AG10803 (cell line): ENCODE data around the gene SH3PXD2A.

ENCODE experiments used
- DNase-seq: peaks from one replicate; pipeline ENCODE4 v3.0.0; 2010; ENCODE audit warnings: low read depth
- H3K4me3 ChIP-seq: 2 replicates; pipeline ENCODE4 v1.5.1; 2011; ENCODE audit warnings: mild to moderate bottlenecking, low read length, control low read depth
- CTCF ChIP-seq: conservative IDR thresholded peaks from 2 replicates; pipeline ENCODE4 v1.5.1; 2011; ENCODE audit warnings: mild to moderate bottlenecking, low read length, control low read depth, inconsistent platforms

Gene SH3PXD2A

DNA sequence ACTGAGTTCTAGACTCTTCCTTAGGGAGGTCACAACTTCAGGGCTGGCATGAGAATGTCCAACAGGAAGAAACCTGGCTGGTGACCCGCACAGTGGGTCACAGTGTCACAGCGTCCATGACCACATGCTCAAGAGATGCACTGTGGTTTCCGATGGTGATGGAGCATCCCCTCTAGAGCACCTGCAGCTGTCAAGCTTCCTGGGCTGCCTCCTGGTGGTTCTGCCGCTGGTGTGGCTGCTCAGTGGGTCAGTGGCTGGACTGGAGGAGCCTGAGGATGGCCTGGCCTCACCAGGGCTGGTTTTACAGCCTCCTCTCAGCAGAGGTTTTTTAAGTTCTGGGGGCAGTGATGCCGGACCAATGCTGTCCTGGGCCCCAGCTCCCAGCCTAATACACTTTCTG, 149.3 kb downstream of the SH3PXD2A start:
- no peak overlapping the region for H3K4me3 ChIP-seq
- no peak for TF ChIP-seq CTCF
- no peak for DNase-seq

- H3K4me3 ChIP-seq = no peak overlapping the region
- no peak for TF ChIP-seq CTCF
- no peak for DNase-seq
Observed at GRCh38 chr10:103703941-103704919, 151.1 kb downstream of the SH3PXD2A start.

DNA sequence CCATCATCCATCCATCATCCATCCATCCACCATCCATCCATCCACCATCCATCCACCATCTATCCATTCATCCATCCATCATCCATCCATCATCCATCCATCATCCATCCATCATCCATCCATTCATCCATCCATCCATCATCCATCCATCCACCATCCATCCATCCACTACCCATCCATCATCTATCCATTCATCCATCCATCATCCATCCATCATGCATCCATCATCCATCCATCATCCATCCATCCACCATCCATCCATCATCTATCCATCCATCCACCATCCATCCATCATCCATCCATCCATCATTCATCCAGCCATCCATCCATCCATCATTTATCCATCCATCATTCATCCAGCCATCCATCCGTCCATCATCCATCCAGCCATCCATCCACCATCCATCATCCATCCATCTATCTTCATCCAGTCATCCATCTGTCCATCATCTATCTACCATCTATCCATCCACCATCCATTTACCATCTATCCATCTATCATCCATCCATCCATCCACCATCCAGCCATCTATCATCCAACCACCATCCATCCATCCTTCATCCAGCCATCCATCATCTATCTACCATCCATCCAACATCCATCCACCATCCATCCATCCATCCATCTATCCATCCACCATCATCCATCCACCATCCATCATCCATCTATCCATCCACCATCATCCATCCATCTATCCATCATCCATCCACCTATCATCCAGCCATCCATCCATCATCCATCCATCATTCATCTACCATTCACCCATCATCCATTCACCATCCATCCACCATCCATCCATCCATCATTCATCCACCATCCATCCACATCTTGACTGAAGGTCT, 153.8 kb downstream of the SH3PXD2A start:
- no peak for TF ChIP-seq CTCF
- H3K4me3 ChIP-seq = no peak overlapping the region
- DNase-seq = no peak

- no peak overlapping the region for H3K4me3 ChIP-seq
- no peak for DNase-seq
- TF ChIP-seq CTCF = no peak
Observed at GRCh38 chr10:103700436-103700715, 155.0 kb downstream of the SH3PXD2A start.

- no peak for TF ChIP-seq CTCF
- DNase-seq = no peak
- H3K4me3 ChIP-seq = no peak overlapping the region
Observed at GRCh38 chr10:103699611-103700435, 155.6 kb downstream of the SH3PXD2A start.

DNA sequence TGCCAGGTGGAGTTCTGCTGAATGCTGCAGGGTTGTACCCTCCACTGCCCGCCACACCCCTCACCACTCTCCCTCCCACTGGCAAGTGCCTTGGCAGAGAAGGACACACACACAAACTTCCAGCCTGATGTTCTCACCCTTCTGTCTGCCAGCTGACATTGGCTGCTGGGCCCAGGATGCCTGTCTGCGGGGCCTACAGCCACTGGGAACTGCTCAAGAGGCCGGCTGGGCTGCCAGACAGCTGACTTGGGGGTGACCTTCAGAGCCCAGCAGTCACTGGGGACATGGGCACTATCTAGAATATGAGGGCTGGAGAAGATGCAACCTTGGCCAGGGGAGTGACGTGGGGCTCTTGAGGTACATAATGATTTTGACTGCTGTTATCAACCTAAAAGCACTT, 157.1 kb downstream of the SH3PXD2A start:
- H3K4me3 ChIP-seq = no peak overlapping the region
- DNase-seq = no peak
- no peak for TF ChIP-seq CTCF
